H9 (cell line): ENCODE results near the gene NHLRC4. TPM values are rescaled to one million over a fixed set of nuclear protein-coding genes. Genes with fewer than 3 reads are reported as not detected.
A peak's percentile ranks its signal among the peaks of the same experiment; 100 is the strongest.

Experiments
- DNase-seq: peaks from one replicate; pipeline ENCODE4 v3.0.0-alpha.2; 2017
- H2AFZ ChIP-seq: one replicate; pipeline ENCODE4 v1.6.1; 2013; ENCODE audit warnings: mild to moderate bottlenecking, low read length, control low read depth, moderate library complexity
- H2AK5ac ChIP-seq: 2 replicates; pipeline ENCODE4 v1.6.1; 2013; ENCODE audit warnings: low read length, control low read depth, mixed read lengths; ENCODE audit not compliant: insufficient read length
- H2BK120ac ChIP-seq: one replicate; pipeline ENCODE4 v1.6.1; 2013; ENCODE audit warnings: low read depth, mild to moderate bottlenecking, low read length, control low read depth, inconsistent platforms; ENCODE audit not compliant: poor library complexity, severe bottlenecking
- H2BK12ac ChIP-seq: 2 replicates; pipeline ENCODE4 v1.6.1; 2013; ENCODE audit warnings: low read length, control low read depth, mixed read lengths, low read depth; ENCODE audit not compliant: insufficient read length
- H2BK15ac ChIP-seq: 2 replicates; pipeline ENCODE4 v1.6.1; 2013; ENCODE audit warnings: low read depth, low read length, control low read depth
- H2BK20ac ChIP-seq: one replicate; pipeline ENCODE4 v1.6.1; 2013; ENCODE audit warnings: low read depth, mild to moderate bottlenecking, low read length, control low read depth, inconsistent platforms; ENCODE audit not compliant: poor library complexity, severe bottlenecking
- H2BK5ac ChIP-seq: 2 replicates; pipeline ENCODE4 v1.6.1; 2013; ENCODE audit warnings: low read length, control low read depth, mixed read lengths; ENCODE audit not compliant: insufficient read length
- H3K14ac ChIP-seq: 2 replicates; pipeline ENCODE4 v1.6.1; 2013; ENCODE audit warnings: low read length, control low read depth; ENCODE audit not compliant: insufficient read depth
- H3K18ac ChIP-seq: 2 replicates; pipeline ENCODE4 v1.6.1; 2013; ENCODE audit warnings: low read depth, mild to moderate bottlenecking, mixed read lengths, low read length, control low read depth; ENCODE audit not compliant: insufficient read length
- H3K23ac ChIP-seq: 2 replicates; pipeline ENCODE4 v1.6.1; 2013; ENCODE audit warnings: low read length, control low read depth, mixed read lengths, low read depth; ENCODE audit not compliant: insufficient read length
- H3K23me2 ChIP-seq: 2 replicates; pipeline ENCODE4 v1.6.1; 2013; ENCODE audit warnings: low read depth, mild to moderate bottlenecking, mixed read lengths, low read length, control low read depth; ENCODE audit not compliant: insufficient read length, poor library complexity, severe bottlenecking
- H3K27ac ChIP-seq: 2 replicates; pipeline ENCODE4 v1.5.1; 2013; ENCODE audit warnings: low read length, control low read depth, mixed read lengths, low read depth; ENCODE audit not compliant: insufficient read length
- H3K27me3 ChIP-seq: 2 replicates; pipeline ENCODE4 v1.6.1; 2013; ENCODE audit warnings: low read length, control low read depth, inconsistent platforms; ENCODE audit not compliant: insufficient read depth
- H3K4ac ChIP-seq: 2 replicates; pipeline ENCODE4 v1.6.1; 2013; ENCODE audit warnings: low read depth, mild to moderate bottlenecking, control low read depth, inconsistent platforms, low read length, moderate library complexity
- H3K4me1 ChIP-seq: 2 replicates; pipeline ENCODE4 v1.6.1; 2013; ENCODE audit warnings: low read length, control low read depth, inconsistent platforms; ENCODE audit not compliant: insufficient read depth
- H3K4me2 ChIP-seq: 2 replicates; pipeline ENCODE4 v1.6.1; 2013; ENCODE audit warnings: low read length, control low read depth, mixed read lengths; ENCODE audit not compliant: insufficient read length, insufficient read depth
- H3K56ac ChIP-seq: 2 replicates; pipeline ENCODE4 v1.6.1; 2013; ENCODE audit warnings: low read depth, mild to moderate bottlenecking, mixed read lengths, low read length, control low read depth; ENCODE audit not compliant: insufficient read length
- H3K79me1 ChIP-seq: 2 replicates; pipeline ENCODE4 v1.6.1; 2013; ENCODE audit warnings: low read depth, mild to moderate bottlenecking, moderate library complexity, low read length, control low read depth, inconsistent platforms; ENCODE audit not compliant: insufficient read depth, poor library complexity, severe bottlenecking
- H3K79me2 ChIP-seq: 2 replicates; pipeline ENCODE4 v1.6.1; 2013; ENCODE audit warnings: low read length, control low read depth, inconsistent platforms; ENCODE audit not compliant: insufficient read depth
- H3K9ac ChIP-seq: 2 replicates; pipeline ENCODE4 v1.6.1; 2013; ENCODE audit warnings: low read length, control low read depth, mixed read lengths; ENCODE audit not compliant: insufficient read length; ENCODE audit errors: extremely low read depth
- H3K9me3 ChIP-seq: one replicate; pipeline ENCODE4 v1.6.1; 2013; ENCODE audit warnings: low read depth, low read length, inconsistent platforms; ENCODE audit not compliant: control insufficient read depth
- H3T11ph ChIP-seq: one replicate; pipeline ENCODE4 v1.6.1; 2013; ENCODE audit warnings: mild to moderate bottlenecking, low read length, control low read depth, inconsistent platforms
- H4K20me1 ChIP-seq: one replicate; pipeline ENCODE4 v1.6.1; 2013; ENCODE audit not compliant: control insufficient read depth, insufficient read length, insufficient read depth
- H4K5ac ChIP-seq: 2 replicates; pipeline ENCODE4 v1.6.1; 2013; ENCODE audit warnings: low read depth, mild to moderate bottlenecking, mixed read lengths, low read length, control low read depth; ENCODE audit not compliant: insufficient read length
- H4K8ac ChIP-seq: replicated peaks from 2 replicates; pipeline ENCODE4 v1.6.1; 2013; ENCODE audit warnings: low read length, control low read depth, mixed read lengths, low read depth; ENCODE audit not compliant: insufficient read length
- H4K91ac ChIP-seq: 2 replicates; pipeline ENCODE4 v1.6.1; 2013; ENCODE audit warnings: low read depth, mild to moderate bottlenecking, moderate library complexity, mixed read lengths, low read length, control low read depth; ENCODE audit not compliant: insufficient read length
- H3K27ac Mint-ChIP-seq, 3 experiments: 2 replicates in 2 of 3; 3 replicates in 1 of 3; pipeline ENCODE4 v1.8.0; 2020 to 2021; ENCODE audit warnings: mixed read lengths in 3 of 3, mild to moderate bottlenecking in 1 of 3, moderate library complexity in 1 of 3
- H3K27me3 Mint-ChIP-seq: 2 replicates; pipeline ENCODE4 v1.8.0; 2021; ENCODE audit warnings: low read depth, mild to moderate bottlenecking, moderate library complexity, mixed read lengths
- H3K36me3 Mint-ChIP-seq, 3 experiments: 2 replicates in 2 of 3; 3 replicates in 1 of 3; pipeline ENCODE4 v1.8.0; 2020 to 2021; ENCODE audit warnings: low read depth in 3 of 3, mixed read lengths in 3 of 3; ENCODE audit not compliant: insufficient read depth in 1 of 3
- H3K4me1 Mint-ChIP-seq, 2 experiments: 2 replicates each; pipeline ENCODE4 v1.8.0; 2020; ENCODE audit warnings: mixed read lengths in 2 of 2
- H3K4me3 Mint-ChIP-seq, 2 experiments: 2 replicates in 1 of 2; 3 replicates in 1 of 2; pipeline ENCODE4 v1.8.0; 2020 to 2021; ENCODE audit warnings: mild to moderate bottlenecking in 2 of 2, mixed read lengths in 2 of 2, moderate library complexity in 1 of 2
- H3K9me3 Mint-ChIP-seq, 2 experiments: 2 replicates in 1 of 2; 3 replicates in 1 of 2; pipeline ENCODE4 v1.8.0; 2020; ENCODE audit warnings: mild to moderate bottlenecking in 2 of 2, mixed read lengths in 2 of 2, moderate library complexity in 1 of 2
- CTCF ChIP-seq: fragments of 200-600 bp; sonication (generic); conservative IDR thresholded peaks from 3 replicates; pipeline ENCODE4 v1.8.0; 2021; ENCODE audit warnings: antibody characterized with exemption, mild to moderate bottlenecking
- WGBS: extraction: QIAGEN DNeasy Blood & Tissue Kit; methylation state at CpG from one replicate; pipeline ENCODE4 v1.1.7; 2013; ENCODE audit warnings: missing lambda C conversion rate, low lambda C conversion rate, mixed read lengths; ENCODE audit not compliant: insufficient read length; ENCODE audit errors: extremely low coverage; 5-methylcytosine and 5-hydroxymethylcytosine counted together
- total RNA-seq: library from RNA; stranded (reverse); gene quantifications from 2 replicates; pipeline ENCODE4 v1.2.1, GENCODE V29; 2021

The NHLRC4 gene
- total RNA-seq, 1 experiment from 2014 or later: 0.42 TPM

- Mint-ChIP-seq H3K9me3 (0 out of 5 replicates have a peak, but pooled peaks cover 0 to 3% of the 10 kb centered on the region in 2 experiments), H3K27me3 (no peaks in the 10 kb centered on the region), H3K27ac (peak overlapping the region in 1 of 3 experiments; percentile 13; a peak in 2 of 7 replicates), H3K4me1 (peaks cover 4 to 5% of the 10 kb centered on the region in 2 experiments), H3K4me3 (no peak overlapping the region), H3K36me3 (peaks cover 7 to 14% (median 11%) of the 10 kb centered on the region in 3 experiments; a peak in 6 of 7 replicates)
- H3K56ac ChIP-seq: no peak overlapping the region
- H4K8ac ChIP-seq: no peak overlapping the region
- no peak overlapping the region for H2BK15ac ChIP-seq
- no peak overlapping the region for H2BK12ac ChIP-seq
- no peak overlapping the region for H3K4ac ChIP-seq
- no peak overlapping the region for H3K27ac ChIP-seq
- no peak overlapping the region for H3K18ac ChIP-seq
- no CpG with 5 or more reads among the region's 13 CpGs for WGBS
- H3K79me2 ChIP-seq: no peaks in the 10 kb centered on the region
- H4K5ac ChIP-seq: no peak overlapping the region
- H3K4me2 ChIP-seq: no peak overlapping the region
- no peak overlapping the region for H3K9ac ChIP-seq
- H2BK20ac ChIP-seq: no peak overlapping the region
- H2AK5ac ChIP-seq: no peak overlapping the region
- H4K91ac ChIP-seq: no peak overlapping the region
- TF ChIP-seq CTCF: no peak
- no peak overlapping the region for H3K23ac ChIP-seq
- no peak overlapping the region for H3K14ac ChIP-seq
- no peak overlapping the region for H2AFZ ChIP-seq
- DNase-seq: no peak
- no peak overlapping the region for H3T11ph ChIP-seq
- no peak overlapping the region for H2BK5ac ChIP-seq
- no peaks in the 10 kb centered on the region for H3K27me3 ChIP-seq
- H3K23me2 ChIP-seq: no peaks in the 10 kb centered on the region
- no peak overlapping the region for H2BK120ac ChIP-seq
- H4K20me1 ChIP-seq: no peaks in the 10 kb centered on the region
- no peaks in the 10 kb centered on the region for H3K9me3 ChIP-seq
- no peaks in the 10 kb centered on the region for H3K4me1 ChIP-seq
- no peaks in the 10 kb centered on the region for H3K79me1 ChIP-seq
Measured at GRCh38 chr16:615122-615521, 48.3 kb downstream of the NHLRC4 start.
